Nephron (organoid): ENCODE data around the gene NLGN2.

ENCODE experiments used
- H3K27ac Mint-ChIP-seq, 3 experiments: 2 replicates each; pipeline ENCODE4 v1.8.0; 2020; ENCODE audit warnings: mixed read lengths in 3 of 3, mild to moderate bottlenecking in 2 of 3, moderate library complexity in 1 of 3
- H3K27me3 Mint-ChIP-seq: 2 replicates; pipeline ENCODE4 v1.8.0; 2021; ENCODE audit warnings: low read depth, mild to moderate bottlenecking, moderate library complexity, mixed read lengths
- H3K36me3 Mint-ChIP-seq: 2 replicates; pipeline ENCODE4 v1.8.0; 2020; ENCODE audit warnings: low read depth, mixed read lengths
- H3K4me1 Mint-ChIP-seq: 2 replicates; pipeline ENCODE4 v1.8.0; 2020; ENCODE audit warnings: mixed read lengths
- H3K4me3 Mint-ChIP-seq, 3 experiments: 2 replicates each; pipeline ENCODE4 v1.8.0; 2020; ENCODE audit warnings: mild to moderate bottlenecking in 3 of 3, mixed read lengths in 3 of 3, moderate library complexity in 2 of 3
- H3K9me3 Mint-ChIP-seq: 2 replicates; pipeline ENCODE4 v1.8.0; 2020; ENCODE audit warnings: mixed read lengths
- TF ChIP-seq, protein P1 (sequence below), 3 experiments: fragments of 200-600 bp; sonication (generic); IDR thresholded peaks; one replicate each; pipeline ENCODE4 v1.5.0; 2021; ENCODE audit warnings: antibody characterized with exemption in 3 of 3; ENCODE audit not compliant: unreplicated experiment in 3 of 3

Gene NLGN2

DNA sequence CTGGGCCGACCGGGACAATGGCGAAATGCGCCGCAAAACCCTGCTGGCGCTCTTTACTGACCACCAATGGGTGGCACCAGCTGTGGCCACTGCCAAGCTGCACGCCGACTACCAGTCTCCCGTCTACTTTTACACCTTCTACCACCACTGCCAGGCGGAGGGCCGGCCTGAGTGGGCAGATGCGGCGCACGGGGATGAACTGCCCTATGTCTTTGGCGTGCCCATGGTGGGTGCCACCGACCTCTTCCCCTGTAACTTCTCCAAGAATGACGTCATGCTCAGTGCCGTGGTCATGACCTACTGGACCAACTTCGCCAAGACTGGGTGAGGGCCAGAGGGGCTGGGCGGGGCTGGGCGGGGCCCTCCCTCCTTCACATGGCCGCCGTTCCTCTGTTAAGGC is 8.1 kb downstream of the NLGN2 start:
- H3K4me1 Mint-ChIP-seq, result no peaks in the 10 kb centered on the region
- H3K27ac Mint-ChIP-seq, result no peak overlapping the region
- no peaks in the 10 kb centered on the region for H3K9me3 Mint-ChIP-seq
- TF ChIP-seq, protein P1, sequence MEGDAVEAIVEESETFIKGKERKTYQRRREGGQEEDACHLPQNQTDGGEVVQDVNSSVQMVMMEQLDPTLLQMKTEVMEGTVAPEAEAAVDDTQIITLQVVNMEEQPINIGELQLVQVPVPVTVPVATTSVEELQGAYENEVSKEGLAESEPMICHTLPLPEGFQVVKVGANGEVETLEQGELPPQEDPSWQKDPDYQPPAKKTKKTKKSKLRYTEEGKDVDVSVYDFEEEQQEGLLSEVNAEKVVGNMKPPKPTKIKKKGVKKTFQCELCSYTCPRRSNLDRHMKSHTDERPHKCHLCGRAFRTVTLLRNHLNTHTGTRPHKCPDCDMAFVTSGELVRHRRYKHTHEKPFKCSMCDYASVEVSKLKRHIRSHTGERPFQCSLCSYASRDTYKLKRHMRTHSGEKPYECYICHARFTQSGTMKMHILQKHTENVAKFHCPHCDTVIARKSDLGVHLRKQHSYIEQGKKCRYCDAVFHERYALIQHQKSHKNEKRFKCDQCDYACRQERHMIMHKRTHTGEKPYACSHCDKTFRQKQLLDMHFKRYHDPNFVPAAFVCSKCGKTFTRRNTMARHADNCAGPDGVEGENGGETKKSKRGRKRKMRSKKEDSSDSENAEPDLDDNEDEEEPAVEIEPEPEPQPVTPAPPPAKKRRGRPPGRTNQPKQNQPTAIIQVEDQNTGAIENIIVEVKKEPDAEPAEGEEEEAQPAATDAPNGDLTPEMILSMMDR (IDR thresholded peaks at IDR 0.05; ENCODE audit: unreplicated experiment in 3 of 3), result no peak
- no peaks in the 10 kb centered on the region for H3K27me3 Mint-ChIP-seq
- H3K4me3 Mint-ChIP-seq, result no peak overlapping the region
- H3K36me3 Mint-ChIP-seq, result peaks cover 19% of the 10 kb centered on the region

DNA sequence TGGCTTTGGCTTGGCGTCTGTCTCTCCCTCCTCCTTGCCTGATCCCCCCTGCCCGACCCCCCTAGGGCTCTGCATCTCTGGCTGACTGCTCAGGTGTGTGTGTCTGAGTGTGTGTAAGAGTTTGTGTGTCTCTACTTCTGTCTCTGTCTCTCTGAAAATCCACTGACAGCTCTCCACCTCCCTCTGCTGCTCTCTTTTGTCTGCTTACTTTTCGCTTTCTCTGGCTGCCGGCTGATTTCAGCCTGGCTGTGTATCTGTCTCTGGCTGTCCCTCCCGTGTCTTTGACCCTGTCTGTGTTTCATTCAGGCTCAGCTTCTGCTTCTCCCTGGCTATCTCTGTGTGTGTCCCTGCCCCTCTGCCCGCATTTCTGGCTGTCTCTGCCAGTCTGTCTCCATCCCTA is 8.7 kb downstream of the NLGN2 start:
- no peak overlapping the region for H3K4me3 Mint-ChIP-seq
- peak overlapping the region; percentile 1 to 14 (median 13) for H3K27ac Mint-ChIP-seq
- no peaks in the 10 kb centered on the region for H3K9me3 Mint-ChIP-seq
- H3K4me1 Mint-ChIP-seq, result no peaks in the 10 kb centered on the region
- H3K27me3 Mint-ChIP-seq, result no peaks in the 10 kb centered on the region
- TF ChIP-seq, protein P1 (IDR thresholded peaks at IDR 0.05; ENCODE audit: unreplicated experiment in 3 of 3), result no peak
- H3K36me3 Mint-ChIP-seq, result peaks cover 18% of the 10 kb centered on the region

DNA sequence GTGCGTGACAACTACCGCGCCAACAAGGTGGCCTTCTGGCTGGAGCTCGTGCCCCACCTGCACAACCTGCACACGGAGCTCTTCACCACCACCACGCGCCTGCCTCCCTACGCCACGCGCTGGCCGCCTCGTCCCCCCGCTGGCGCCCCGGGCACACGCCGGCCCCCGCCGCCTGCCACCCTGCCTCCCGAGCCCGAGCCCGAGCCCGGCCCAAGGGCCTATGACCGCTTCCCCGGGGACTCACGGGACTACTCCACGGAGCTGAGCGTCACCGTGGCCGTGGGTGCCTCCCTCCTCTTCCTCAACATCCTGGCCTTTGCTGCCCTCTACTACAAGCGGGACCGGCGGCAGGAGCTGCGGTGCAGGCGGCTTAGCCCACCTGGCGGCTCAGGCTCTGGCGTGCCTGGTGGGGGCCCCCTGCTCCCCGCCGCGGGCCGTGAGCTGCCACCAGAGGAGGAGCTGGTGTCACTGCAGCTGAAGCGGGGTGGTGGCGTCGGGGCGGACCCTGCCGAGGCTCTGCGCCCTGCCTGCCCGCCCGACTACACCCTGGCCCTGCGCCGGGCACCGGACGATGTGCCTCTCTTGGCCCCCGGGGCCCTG is 9.5 kb downstream of the NLGN2 start:
- H3K4me1 Mint-ChIP-seq, result no peaks in the 10 kb centered on the region
- no peaks in the 10 kb centered on the region for H3K9me3 Mint-ChIP-seq
- TF ChIP-seq, protein P1 (IDR thresholded peaks at IDR 0.05; ENCODE audit: unreplicated experiment in 3 of 3), result no peak

DNA sequence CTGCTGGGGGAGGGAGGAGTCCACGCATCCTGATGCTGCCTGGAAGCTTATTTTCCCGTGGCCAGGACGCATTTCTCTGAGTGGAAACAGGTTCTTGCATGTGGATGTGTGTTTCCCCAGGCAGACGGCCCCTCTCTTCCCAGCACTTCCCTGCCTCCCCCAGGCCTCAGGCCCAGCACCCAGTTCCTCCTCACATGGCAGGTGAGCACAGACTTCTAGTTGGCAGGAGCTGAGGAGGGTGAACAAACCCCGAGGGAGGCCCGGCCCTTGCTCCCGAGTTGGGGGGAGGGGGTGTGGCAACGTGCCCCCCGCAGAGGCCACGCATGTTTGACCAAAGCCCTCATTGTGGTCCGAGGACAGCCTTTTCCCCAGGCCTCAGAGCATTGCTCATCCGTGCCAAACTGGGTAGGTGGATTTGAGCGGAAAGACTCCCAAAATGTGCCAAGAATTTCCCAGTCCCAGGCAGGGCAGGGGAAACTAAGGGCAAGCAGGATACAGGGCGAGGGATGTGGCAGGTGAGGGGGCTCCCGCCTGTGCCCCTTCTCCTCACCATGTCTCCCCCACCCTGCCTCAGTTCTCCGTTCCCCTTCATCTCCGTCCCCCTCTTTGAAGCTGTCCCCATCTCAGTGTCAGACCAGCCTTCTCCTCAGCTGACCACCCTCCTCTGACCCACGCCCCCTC is 11.0 kb downstream of the NLGN2 start:
- H3K27me3 Mint-ChIP-seq, result no peaks in the 10 kb centered on the region
- TF ChIP-seq, protein P1 (IDR thresholded peaks at IDR 0.05; ENCODE audit: unreplicated experiment in 3 of 3), result no peak
- H3K36me3 Mint-ChIP-seq, result peaks cover 11% of the 10 kb centered on the region
- no peak overlapping the region for H3K4me3 Mint-ChIP-seq
- H3K4me1 Mint-ChIP-seq, result peaks cover 3% of the 10 kb centered on the region
- H3K27ac Mint-ChIP-seq, result peak overlapping the region in 1 of 3 experiments; percentile 78
- H3K9me3 Mint-ChIP-seq, result no peaks in the 10 kb centered on the region

More for the DNA sequence above, 9.5 kb downstream of the NLGN2 start:
- H3K27ac Mint-ChIP-seq, result no peak overlapping the region
- H3K27me3 Mint-ChIP-seq, result no peaks in the 10 kb centered on the region
- H3K4me3 Mint-ChIP-seq, result no peak overlapping the region
- H3K36me3 Mint-ChIP-seq, result peaks cover 18% of the 10 kb centered on the region

DNA sequence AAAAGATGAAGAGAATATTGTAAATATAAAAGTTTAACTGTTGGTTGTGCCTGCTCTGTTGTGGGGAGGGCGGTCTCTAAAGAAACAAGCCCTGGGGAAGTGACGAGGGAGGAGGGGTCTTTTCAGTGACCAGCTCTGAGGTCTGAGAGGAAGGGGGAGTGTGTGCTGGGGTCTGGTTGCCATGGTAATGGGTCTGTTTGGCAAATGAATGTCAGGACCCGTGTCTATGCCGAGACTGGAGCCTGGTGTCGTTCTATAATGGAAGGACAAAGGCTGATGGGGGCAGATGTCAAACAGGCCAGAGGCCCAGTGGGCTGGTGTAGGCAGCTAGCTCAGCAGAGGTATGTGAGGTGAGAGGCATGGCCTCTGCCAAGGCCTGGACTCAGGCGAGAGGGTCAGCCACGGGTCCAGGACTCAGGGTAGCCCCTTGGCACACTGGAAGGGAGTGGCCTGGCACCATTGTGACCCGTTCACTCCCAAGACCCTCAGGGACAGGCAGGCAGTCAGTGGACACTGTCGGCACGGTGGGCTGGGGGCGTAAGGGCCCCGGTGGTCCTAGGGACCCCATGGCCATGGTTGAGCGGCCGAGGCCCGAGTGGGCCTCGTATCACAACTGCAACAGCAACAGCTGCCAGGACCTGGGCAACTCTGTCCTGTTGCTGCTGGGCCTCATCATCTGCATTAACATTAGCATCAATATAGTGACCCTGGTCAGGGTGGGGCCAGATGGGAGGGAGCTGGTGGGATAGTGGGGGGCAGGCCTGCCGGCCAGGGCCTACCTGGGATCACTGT is 12.4 kb downstream of the NLGN2 start, which contains the start of gene SPEM1:
Gene SPEM1, plus strand, starts transcription at position 506 of the 792 bp plus-strand sequence. Its CDS starts 61 bp downstream, at position 567.
- H3K36me3 Mint-ChIP-seq, result peaks cover 11% of the 10 kb centered on the region
- peaks cover 6% of the 10 kb centered on the region for H3K4me1 Mint-ChIP-seq
- H3K27me3 Mint-ChIP-seq, result peaks cover 4% of the 10 kb centered on the region
- peak within 1 kb of the TSS in 2 of 3 experiments; percentile 40 to 78 for H3K27ac Mint-ChIP-seq
- no peaks in the 10 kb centered on the region for H3K9me3 Mint-ChIP-seq
- TF ChIP-seq, protein P1 (IDR thresholded peaks at IDR 0.05; ENCODE audit: unreplicated experiment in 3 of 3), result no peak
- H3K4me3 Mint-ChIP-seq, result no peak within 1 kb of the TSS
